Astrocyte (in vitro differentiated cells and primary cell): ENCODE results near the gene BBS5. TPM values are rescaled to one million over a fixed set of nuclear protein-coding genes. Genes with fewer than 3 reads are reported as not detected.

Experiments
- DNase-seq: peaks from one replicate; pipeline ENCODE4 v3.0.0-alpha.2; 2010; ENCODE audit warnings: low read depth
- FAIRE-seq: peaks from 2 replicates; lab custom pipeline; 2011; peaks lifted over from hg19 to GRCh38; lab: Jason Lieb, UNC
- H2AFZ ChIP-seq: 2 replicates; pipeline ENCODE4 v1.6.0; 2012; ENCODE audit warnings: low read depth, low read length, inconsistent platforms
- H3K27ac ChIP-seq: 2 replicates; pipeline ENCODE4 v1.5.1; 2011; ENCODE audit warnings: low read depth, low read length, inconsistent platforms
- H3K27me3 ChIP-seq: 2 replicates; pipeline ENCODE4 v1.6.0; 2011; ENCODE audit warnings: low read length, inconsistent platforms; ENCODE audit not compliant: insufficient read depth
- H3K36me3 ChIP-seq: 2 replicates; pipeline ENCODE4 v1.5.1; 2011; ENCODE audit warnings: low read length, inconsistent platforms; ENCODE audit not compliant: insufficient read depth
- H3K4me1 ChIP-seq: 2 replicates; pipeline ENCODE4 v1.5.1; 2011; ENCODE audit warnings: low read length, inconsistent platforms; ENCODE audit not compliant: insufficient read depth
- H3K4me2 ChIP-seq: 2 replicates; pipeline ENCODE4 v1.6.0; 2012; ENCODE audit warnings: low read length, inconsistent platforms
- H3K4me3 ChIP-seq: 2 replicates; pipeline ENCODE4 v1.5.1; 2011; ENCODE audit warnings: low read depth, mild to moderate bottlenecking, low read length, inconsistent platforms; ENCODE audit not compliant: insufficient read depth
- H3K79me2 ChIP-seq: 2 replicates; pipeline ENCODE4 v1.6.0; 2012; ENCODE audit warnings: mild to moderate bottlenecking, low read length, inconsistent platforms; ENCODE audit not compliant: insufficient read depth
- H3K9ac ChIP-seq: 2 replicates; pipeline ENCODE4 v1.6.0; 2012; ENCODE audit warnings: mild to moderate bottlenecking, low read length, inconsistent platforms
- H3K9me3 ChIP-seq: 2 replicates; pipeline ENCODE4 v1.5.1; 2012; ENCODE audit warnings: low read depth, mild to moderate bottlenecking, low read length, inconsistent platforms; ENCODE audit not compliant: insufficient read depth
- H4K20me1 ChIP-seq: 2 replicates; pipeline ENCODE4 v1.6.0; 2012; ENCODE audit warnings: low read length, inconsistent platforms; ENCODE audit not compliant: insufficient read depth
- H3K27ac Mint-ChIP-seq: one replicate; pipeline ENCODE4 v1.8.0; 2021; ENCODE audit warnings: mild to moderate bottlenecking, mixed read lengths; ENCODE audit not compliant: unreplicated experiment
- H3K27me3 Mint-ChIP-seq: one replicate; pipeline ENCODE4 v1.8.0; 2021; ENCODE audit warnings: low read depth, mixed read lengths; ENCODE audit not compliant: unreplicated experiment
- H3K36me3 Mint-ChIP-seq: one replicate; pipeline ENCODE4 v1.8.0; 2021; ENCODE audit warnings: low read depth, mixed read lengths; ENCODE audit not compliant: unreplicated experiment
- H3K4me1 Mint-ChIP-seq: one replicate; pipeline ENCODE4 v1.8.0; 2021; ENCODE audit warnings: low read depth, mixed read lengths; ENCODE audit not compliant: unreplicated experiment
- H3K4me3 Mint-ChIP-seq: one replicate; pipeline ENCODE4 v1.8.0; 2021; ENCODE audit warnings: mild to moderate bottlenecking, moderate library complexity, mixed read lengths; ENCODE audit not compliant: unreplicated experiment
- H3K9me3 Mint-ChIP-seq: one replicate; pipeline ENCODE4 v1.8.0; 2021; ENCODE audit warnings: mild to moderate bottlenecking, mixed read lengths; ENCODE audit not compliant: unreplicated experiment
- EZH2 ChIP-seq: IDR thresholded peaks from 2 replicates; pipeline ENCODE4 v1.6.1; 2012; ENCODE audit warnings: mild to moderate bottlenecking, low read length, inconsistent platforms; ENCODE audit not compliant: insufficient read depth
- total RNA-seq: library from RNA; stranded (reverse); gene quantifications from 2 replicates; pipeline ENCODE4 v1.2.1, GENCODE V29; 2021
- TF ChIP-seq, protein P1 (sequence below): IDR thresholded peaks from 2 replicates; pipeline ENCODE4 v1.5.1; 2011; ENCODE audit warnings: low read depth, mild to moderate bottlenecking, inconsistent platforms, low read length, moderate library complexity; ENCODE audit not compliant: insufficient read depth

The BBS5 gene
- total RNA-seq, 1 donor from 2014 or later: 3.9 TPM

DNA sequence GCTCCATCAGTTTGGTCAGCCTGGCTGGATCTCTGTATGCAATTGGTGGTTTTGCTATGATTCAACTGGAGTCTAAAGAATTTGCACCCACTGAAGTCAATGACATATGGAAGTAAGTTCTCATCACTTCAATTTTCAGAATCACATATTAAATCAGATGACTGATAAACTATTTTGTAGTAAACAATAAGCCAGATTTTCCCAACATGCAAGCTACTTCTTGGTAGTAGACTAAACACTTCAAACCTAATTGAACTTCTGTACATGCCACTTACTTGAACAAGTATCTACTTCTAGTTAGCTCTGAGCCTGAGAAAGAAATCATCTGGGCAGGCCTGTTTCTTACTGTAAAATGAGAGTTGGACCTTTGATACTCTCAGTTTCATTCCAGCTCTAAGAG, 41.6 kb downstream of the BBS5 start:
- no peaks in the 10 kb centered on the region for H3K36me3 ChIP-seq
- no peaks in the 10 kb centered on the region for H3K9me3 Mint-ChIP-seq
- TF ChIP-seq, protein P1, sequence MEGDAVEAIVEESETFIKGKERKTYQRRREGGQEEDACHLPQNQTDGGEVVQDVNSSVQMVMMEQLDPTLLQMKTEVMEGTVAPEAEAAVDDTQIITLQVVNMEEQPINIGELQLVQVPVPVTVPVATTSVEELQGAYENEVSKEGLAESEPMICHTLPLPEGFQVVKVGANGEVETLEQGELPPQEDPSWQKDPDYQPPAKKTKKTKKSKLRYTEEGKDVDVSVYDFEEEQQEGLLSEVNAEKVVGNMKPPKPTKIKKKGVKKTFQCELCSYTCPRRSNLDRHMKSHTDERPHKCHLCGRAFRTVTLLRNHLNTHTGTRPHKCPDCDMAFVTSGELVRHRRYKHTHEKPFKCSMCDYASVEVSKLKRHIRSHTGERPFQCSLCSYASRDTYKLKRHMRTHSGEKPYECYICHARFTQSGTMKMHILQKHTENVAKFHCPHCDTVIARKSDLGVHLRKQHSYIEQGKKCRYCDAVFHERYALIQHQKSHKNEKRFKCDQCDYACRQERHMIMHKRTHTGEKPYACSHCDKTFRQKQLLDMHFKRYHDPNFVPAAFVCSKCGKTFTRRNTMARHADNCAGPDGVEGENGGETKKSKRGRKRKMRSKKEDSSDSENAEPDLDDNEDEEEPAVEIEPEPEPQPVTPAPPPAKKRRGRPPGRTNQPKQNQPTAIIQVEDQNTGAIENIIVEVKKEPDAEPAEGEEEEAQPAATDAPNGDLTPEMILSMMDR: no peak
- TF ChIP-seq EZH2: no peak
- no peak overlapping the region for H3K27ac Mint-ChIP-seq
- no peaks in the 10 kb centered on the region for H3K27me3 Mint-ChIP-seq
- no peak overlapping the region for H2AFZ ChIP-seq
- H3K27ac ChIP-seq: no peak overlapping the region
- no peak overlapping the region for H3K4me2 ChIP-seq
- no peaks in the 10 kb centered on the region for H3K9me3 ChIP-seq
- no peaks in the 10 kb centered on the region for H3K4me1 ChIP-seq
- H3K36me3 Mint-ChIP-seq: no peaks in the 10 kb centered on the region
- no peak overlapping the region for H3K9ac ChIP-seq
- H3K27me3 ChIP-seq: no peaks in the 10 kb centered on the region
- FAIRE-seq: no peak
- no peaks in the 10 kb centered on the region for H3K4me1 Mint-ChIP-seq
- no peaks in the 10 kb centered on the region for H4K20me1 ChIP-seq
- no peaks in the 10 kb centered on the region for H3K79me2 ChIP-seq
- DNase-seq: no peak
- H3K4me3 Mint-ChIP-seq: no peak overlapping the region
- H3K4me3 ChIP-seq: no peak overlapping the region

DNA sequence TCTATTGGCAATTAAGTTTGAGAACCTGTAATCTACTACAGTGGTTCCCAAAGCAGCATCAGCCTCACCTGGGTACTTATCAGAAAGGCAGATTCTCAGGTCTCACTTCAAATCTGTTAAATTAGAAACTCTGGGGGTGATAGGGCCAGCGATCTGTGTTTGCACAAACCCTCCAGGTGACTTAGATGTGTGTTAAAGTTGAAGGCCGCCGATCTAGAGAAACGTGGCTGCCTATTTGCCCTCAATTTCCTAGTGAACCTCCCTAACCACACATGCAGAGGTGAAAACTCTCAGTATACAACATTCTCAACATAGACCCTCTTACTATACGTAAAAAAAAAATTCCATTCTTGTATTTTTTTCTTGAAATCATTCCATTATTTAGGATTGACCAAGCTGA, 44.4 kb downstream of the BBS5 start:
- H3K4me2 ChIP-seq: no peak overlapping the region
- H3K4me1 ChIP-seq: no peaks in the 10 kb centered on the region
- no peaks in the 10 kb centered on the region for H3K36me3 Mint-ChIP-seq
- H3K9ac ChIP-seq: no peak overlapping the region
- TF ChIP-seq, protein P1: no peak
- no peaks in the 10 kb centered on the region for H3K27me3 ChIP-seq
- FAIRE-seq: no peak
- no peaks in the 10 kb centered on the region for H3K4me1 Mint-ChIP-seq
- H3K36me3 ChIP-seq: no peaks in the 10 kb centered on the region
- no peak for DNase-seq
- H3K27ac Mint-ChIP-seq: no peak overlapping the region
- no peaks in the 10 kb centered on the region for H4K20me1 ChIP-seq
- H3K27ac ChIP-seq: no peak overlapping the region
- H3K9me3 Mint-ChIP-seq: no peaks in the 10 kb centered on the region
- no peaks in the 10 kb centered on the region for H3K9me3 ChIP-seq
- H3K79me2 ChIP-seq: no peaks in the 10 kb centered on the region
- no peak overlapping the region for H3K4me3 Mint-ChIP-seq
- H2AFZ ChIP-seq: no peak overlapping the region
- no peaks in the 10 kb centered on the region for H3K27me3 Mint-ChIP-seq
- no peak overlapping the region for H3K4me3 ChIP-seq

DNA sequence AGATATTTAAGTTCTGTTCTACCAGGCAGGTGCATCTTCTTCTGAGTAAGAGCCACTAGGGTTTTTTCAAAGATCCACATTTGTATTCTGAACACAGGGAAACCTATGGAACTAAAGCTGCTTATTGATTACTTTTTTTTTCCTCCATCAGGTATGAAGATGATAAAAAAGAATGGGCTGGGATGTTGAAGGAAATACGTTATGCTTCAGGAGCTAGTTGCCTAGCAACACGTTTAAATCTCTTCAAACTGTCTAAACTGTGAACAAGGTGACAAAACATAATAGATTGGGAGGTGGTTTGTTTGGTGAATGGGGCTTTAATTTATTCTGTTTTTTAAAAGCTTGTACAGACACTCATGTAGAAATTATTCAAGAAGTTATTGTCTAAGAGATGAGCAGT, 46.1 kb downstream of the BBS5 start:
- Histone ChIP-seq H3K4me2 (no peak overlapping the region), H3K36me3 (no peaks in the 10 kb centered on the region), H3K79me2 (no peaks in the 10 kb centered on the region), H2AFZ (no peak overlapping the region), H3K9me3 (no peaks in the 10 kb centered on the region), H3K9ac (no peak overlapping the region), H3K4me1 (no peaks in the 10 kb centered on the region), H3K4me3 (no peak overlapping the region), H3K27me3 (no peaks in the 10 kb centered on the region), H3K27ac (no peak overlapping the region), H4K20me1 (no peaks in the 10 kb centered on the region)
- H3K36me3 Mint-ChIP-seq: no peaks in the 10 kb centered on the region
- FAIRE-seq (no peak), DNase-seq (no peak)
- no peak overlapping the region for H3K27ac Mint-ChIP-seq
- no peaks in the 10 kb centered on the region for H3K4me1 Mint-ChIP-seq
- no peaks in the 10 kb centered on the region for H3K9me3 Mint-ChIP-seq
- no peak for TF ChIP-seq EZH2
- TF ChIP-seq, protein P1: no peak
- no peak overlapping the region for H3K4me3 Mint-ChIP-seq
- H3K27me3 Mint-ChIP-seq: no peaks in the 10 kb centered on the region
